Right lung (tissue), 5 donors: ENCODE data around the gene LPP. TPM values are rescaled to one million over a fixed set of nuclear protein-coding genes. Genes with fewer than 3 reads are reported as not detected.
"Not testable (repeated sequence)": the region's sequence is repeated elsewhere in the genome, so short reads cannot be mapped to it uniquely, and the experiment has no call there.

ENCODE experiments used
- DNase-seq, 2 donors: peaks; one replicate each; pipeline ENCODE4 v3.0.0-alpha.2; 2013
- polyA plus RNA-seq, 5 donors: library from polyadenylated mRNA; unstranded; fragments of 120-200 nt; gene quantifications; one replicate each; pipeline versions ENCODE4 v1.2.1 to v1.2.3, GENCODE V29; 2013; ENCODE audit warnings: inconsistent platforms in 1 of 5, low replicate concordance in 1 of 5; ENCODE audit not compliant: insufficient read length in 5 of 5, insufficient read depth in 1 of 5

LPP gene
- polyA plus RNA-seq, 5 donors, result 14.9 to 27.2 (median 23.3) TPM

GRCh38 chr3:188700918-188701317 lies 547.0 kb downstream of the LPP start:
- DNase-seq, result no peak

DNA sequence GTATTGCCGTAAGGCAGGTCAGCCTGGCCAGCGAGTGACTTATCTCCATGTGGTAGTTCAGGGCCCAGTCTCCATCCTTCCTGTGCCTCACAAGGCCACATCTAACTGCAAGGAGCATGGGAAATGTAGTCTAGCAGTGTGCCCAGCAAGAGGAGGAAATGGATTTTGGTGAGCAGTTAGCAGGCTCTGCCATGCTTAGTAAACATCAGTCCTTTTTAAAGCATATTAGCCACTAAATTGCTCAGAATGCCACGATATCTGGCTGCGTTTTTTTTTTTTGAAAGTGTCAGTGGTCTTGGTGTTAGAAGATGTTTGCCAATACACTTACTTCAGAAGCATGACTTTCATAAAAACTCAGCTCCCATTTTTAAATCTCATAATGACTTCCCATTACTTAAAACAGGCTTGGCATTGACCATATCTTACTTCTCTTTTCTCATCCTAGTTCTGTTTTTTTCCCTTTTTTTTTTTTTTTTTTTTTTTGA lies 547.6 kb downstream of the LPP start:
- DNase-seq, result no peak

DNA sequence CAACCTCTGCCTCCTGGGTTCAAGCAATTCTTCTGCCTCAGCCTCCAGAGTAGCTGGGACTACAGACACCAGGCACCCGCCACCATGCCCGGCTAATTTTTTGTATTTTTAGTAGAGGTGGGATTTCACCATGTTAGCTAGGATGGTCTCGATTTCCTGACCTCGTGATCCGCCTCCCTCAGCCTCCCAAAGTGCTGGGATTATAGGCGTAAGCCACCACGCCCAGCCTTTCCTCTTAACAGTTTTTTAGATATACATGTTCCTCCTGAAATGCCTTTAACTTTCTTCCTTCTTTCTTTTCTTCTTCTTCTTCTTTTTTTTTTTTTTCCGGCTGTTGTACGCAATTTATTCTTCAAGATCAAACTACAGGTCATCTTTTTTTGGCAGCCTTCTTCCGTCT lies 548.1 kb downstream of the LPP start:
- not testable (repeated sequence) for DNase-seq

- DNase-seq, result no peak
Observed at GRCh38 chr3:188706176-188706575, 552.2 kb downstream of the LPP start.

GRCh38 chr3:188706599-188706998 lies 552.6 kb downstream of the LPP start:
- DNase-seq, result no peak

GRCh38 chr3:188707381-188708288 lies 553.7 kb downstream of the LPP start:
- DNase-seq, result no peak

GRCh38 chr3:188711881-188712247 lies 557.9 kb downstream of the LPP start:
- DNase-seq, result no peak

GRCh38 chr3:188712248-188712924 lies 558.4 kb downstream of the LPP start:
- no peak for DNase-seq

DNA sequence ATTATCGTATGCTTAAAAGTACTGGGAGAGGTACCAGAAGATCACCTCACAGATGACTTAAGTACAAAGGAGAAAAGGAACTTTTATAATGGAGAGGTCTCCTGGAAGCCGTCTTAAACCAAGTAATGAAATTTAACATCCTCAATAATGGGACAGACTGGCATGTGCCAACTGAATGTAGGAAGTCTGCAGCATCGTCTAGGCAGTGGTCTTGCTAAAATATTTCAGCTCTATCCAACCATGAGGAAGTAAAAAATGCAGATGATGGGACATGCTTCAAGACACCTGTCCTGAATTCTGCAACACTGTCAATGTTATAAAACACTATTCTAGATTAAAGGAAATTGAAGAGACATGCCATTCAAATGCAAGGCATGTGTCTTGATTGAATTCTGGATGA lies 559.0 kb downstream of the LPP start:
- no peak for DNase-seq

DNA sequence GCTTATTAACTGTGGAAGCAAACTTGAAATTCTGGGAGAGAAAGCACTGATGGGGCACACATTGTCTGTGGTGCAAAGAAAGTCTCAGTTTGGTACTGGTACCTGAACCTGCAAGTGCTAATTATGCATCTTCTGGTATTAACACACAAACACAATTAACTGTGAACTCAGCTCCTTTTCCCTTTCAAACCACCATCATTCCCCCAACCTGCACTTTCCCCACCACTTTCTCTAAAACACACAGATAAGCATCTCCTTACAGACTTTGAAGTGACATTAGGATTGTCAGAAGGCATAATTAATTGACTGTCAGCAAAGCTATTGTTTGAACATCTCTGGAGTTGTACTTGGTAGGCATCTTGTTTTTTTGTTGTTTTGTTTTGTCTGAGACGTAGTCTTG lies 565.6 kb downstream of the LPP start:
- DNase-seq, result no peak

DNA sequence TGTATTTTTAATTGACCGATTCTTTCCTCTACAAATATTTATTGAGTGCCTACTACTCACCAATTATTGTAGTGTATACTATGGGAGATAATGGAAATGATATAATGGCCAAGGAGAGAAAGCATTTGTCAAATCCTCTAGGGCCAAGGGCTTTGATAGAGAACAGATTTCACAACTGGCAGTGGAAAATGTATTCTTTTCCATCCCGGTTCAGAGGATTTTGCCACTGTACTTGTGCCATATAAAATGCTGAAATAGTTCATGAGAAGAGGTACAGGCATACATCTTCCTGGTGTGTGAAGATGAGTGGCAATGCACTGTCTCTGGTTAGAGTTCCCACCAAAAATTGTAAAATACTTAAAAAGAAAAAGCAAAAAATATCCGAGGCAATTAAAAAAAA lies 566.3 kb downstream of the LPP start:
- DNase-seq, result no peak

DNA sequence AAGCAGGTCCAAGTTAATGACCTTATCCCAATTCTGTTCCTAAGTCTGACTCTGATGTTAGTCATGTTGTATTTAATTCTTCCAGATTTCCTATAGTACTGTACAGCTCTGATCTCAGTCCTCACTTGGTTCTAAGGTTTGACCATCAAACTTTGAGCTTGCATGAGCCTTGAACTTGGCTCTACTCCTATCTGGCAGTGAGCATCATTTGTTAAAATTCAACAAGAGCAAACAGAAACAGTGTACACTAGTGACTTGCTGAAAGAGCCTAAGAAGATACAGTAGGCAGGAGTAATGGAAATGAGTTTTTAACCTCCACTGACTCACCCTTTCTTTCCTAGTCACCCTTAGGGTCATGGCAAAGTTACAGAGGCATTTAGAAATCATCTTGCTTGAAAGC lies 566.7 kb downstream of the LPP start:
- no peak for DNase-seq

DNA sequence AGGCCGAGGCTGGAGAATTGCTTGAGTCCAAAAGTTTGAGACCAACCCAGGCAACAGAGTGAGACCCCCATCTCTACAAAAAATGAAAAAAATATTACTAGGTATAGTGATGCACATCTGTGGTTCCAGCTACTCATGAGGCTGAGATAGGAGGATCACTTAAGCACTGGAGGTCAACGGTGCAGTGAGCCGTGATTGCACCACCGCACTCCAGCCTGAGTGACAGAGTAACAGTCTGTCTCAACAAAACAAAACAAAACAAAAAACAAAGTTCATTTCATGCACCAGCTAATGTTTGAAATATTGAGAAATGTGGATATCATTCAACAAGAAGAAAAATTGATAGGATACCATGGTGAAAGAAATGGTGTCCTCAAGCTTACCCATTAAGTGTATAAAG lies 567.4 kb downstream of the LPP start:
- no peak for DNase-seq

DNA sequence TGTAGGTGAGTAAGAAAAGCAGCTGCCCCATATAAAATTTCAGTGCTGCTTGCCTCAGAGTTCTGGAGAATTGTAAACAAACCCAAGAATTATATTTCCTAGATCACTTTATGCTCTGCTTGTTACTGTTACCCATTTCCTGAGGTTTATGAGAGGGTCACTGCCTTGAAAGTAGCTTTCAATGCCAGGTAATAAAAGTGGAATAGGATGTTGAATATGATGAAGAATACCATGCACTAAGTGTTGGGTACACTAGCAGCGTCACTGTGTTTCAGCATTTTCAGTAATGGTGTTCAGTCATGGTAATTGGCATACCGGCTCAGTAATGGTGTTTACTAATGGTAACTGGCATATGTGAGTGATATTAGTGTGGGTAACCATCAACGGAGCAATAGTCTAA lies 568.0 kb downstream of the LPP start:
- no peak for DNase-seq

- no peak for DNase-seq
Observed at GRCh38 chr3:188722963-188723362, 569.0 kb downstream of the LPP start.

- no peak for DNase-seq
Observed at GRCh38 chr3:188727052-188727451, 573.1 kb downstream of the LPP start.

DNA sequence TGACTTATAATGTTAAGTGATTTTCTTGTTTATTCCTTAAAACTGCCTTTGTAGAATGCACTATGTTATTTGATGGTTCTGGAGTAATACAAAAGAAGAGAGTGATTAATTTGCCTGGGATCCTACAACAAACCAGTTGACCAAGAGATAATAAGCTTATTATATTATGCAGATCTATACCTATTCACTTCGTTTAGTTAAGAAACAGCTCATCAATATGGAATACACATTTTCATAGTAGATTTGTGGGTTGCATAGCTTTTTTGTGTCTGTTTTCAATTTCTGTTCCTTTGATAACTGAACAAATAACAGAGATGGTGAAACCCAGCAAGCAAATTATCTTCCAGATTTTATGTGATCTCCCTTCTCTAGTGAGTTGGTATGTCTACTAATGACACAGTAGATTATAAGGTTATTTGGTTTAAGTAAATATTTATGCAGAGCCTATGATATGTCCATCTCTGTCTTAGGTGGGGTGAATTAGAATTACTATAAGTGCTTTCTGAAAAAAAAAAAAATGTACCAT lies 574.5 kb downstream of the LPP start:
- DNase-seq, result no peak

DNA sequence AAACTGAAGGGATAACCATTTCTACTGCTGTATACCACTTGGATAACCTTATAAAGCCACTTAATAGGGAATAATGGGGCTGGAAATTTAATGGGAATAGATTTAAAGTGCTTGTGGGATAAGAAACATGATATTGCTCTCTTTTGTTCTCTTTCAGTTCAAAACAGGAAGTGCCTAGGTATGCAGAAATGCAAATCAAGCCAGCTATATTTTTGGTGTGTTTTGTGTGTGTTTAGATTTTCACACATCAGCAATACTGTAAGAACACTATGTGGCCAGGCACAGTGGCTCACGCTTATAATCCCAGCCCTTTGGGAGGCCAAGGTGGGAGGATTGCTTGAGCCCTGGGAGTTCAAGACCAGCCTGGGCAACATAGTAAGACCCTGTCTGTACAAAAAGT lies 575.5 kb downstream of the LPP start:
- no peak for DNase-seq

GRCh38 chr3:188734395-188734794 lies 580.4 kb downstream of the LPP start:
- DNase-seq, result no peak

DNA sequence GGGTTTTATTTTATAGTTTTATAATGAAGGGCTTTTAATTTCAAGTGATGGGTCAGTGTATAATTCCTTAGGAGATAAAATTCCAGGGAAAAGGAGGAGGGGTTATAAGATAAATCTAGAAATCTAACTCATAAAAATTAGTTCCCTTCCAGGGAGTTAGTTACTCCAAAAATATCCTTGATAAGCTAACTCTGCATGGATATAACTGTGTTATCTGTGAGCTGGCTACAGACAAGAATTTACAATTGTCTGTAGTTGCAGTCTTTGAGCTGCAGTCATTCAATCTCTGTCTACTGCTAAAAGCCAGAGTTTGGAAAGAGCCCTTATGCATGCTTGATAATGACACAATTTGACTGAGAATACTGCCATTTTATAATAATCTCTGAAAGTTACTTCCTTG lies 585.6 kb downstream of the LPP start:
- DNase-seq, result no peak

DNA sequence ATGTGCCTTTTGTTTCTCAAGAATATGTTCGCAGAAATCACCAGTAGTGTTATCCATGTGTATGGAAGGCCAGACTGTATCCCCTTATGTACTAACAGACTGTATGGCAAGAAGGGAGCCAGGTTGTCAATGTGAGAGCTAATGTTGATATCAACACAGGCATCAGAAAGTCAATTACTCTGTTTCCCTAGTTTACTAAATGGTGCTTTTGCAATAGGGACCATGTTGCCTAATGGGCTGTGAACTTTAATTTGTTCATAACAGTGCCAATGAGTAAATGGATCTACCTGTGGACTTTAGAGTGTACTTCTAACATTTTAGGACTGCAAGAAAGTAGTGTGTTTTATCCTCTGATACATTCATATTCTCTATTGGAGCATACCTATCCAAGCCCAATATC lies 586.1 kb downstream of the LPP start:
- no peak for DNase-seq

GRCh38 chr3:188742755-188743550 lies 589.0 kb downstream of the LPP start:
- DNase-seq, result no peak
